CD14-positive monocyte (primary cell): Measurements from ENCODE around the gene DERL3. TPM values are rescaled to one million over a fixed set of nuclear protein-coding genes. Genes with fewer than 3 reads are reported as not detected.
A peak's percentile ranks its signal among the peaks of the same experiment; 100 is the strongest.

ENCODE experiments used
- DNase-seq, 3 donors: peaks; one replicate each; pipeline ENCODE4 v3.0.0-alpha.2; 2011 to 2022
- H2AFZ ChIP-seq: 2 replicates; pipeline ENCODE4 v1.6.0; 2012; ENCODE audit warnings: mild to moderate bottlenecking, low read depth, low read length, inconsistent platforms; ENCODE audit not compliant: insufficient read depth, poor library complexity, severe bottlenecking
- H3K27ac ChIP-seq, 2 donors: 1 replicate in 1 of 2; 2 replicates in 1 of 2; pipeline ENCODE4 v1.5.1; 2012 to 2013; ENCODE audit warnings: low read length in 2 of 2, control low read depth in 1 of 2, inconsistent platforms in 1 of 2, low read depth in 1 of 2, mild to moderate bottlenecking in 1 of 2
- H3K27me3 ChIP-seq, 2 donors: one replicate each; pipeline versions ENCODE4 v1.6.0 to v1.6.1; 2011 to 2013; ENCODE audit warnings: low read length in 2 of 2; ENCODE audit not compliant: control insufficient read depth in 2 of 2, insufficient read depth in 2 of 2
- H3K36me3 ChIP-seq, 2 donors: replicated peaks in 1 of 2; 1 replicate in 1 of 2; 2 replicates in 1 of 2; pipeline versions ENCODE4 v1.5.1 to v1.6.1; 2012 to 2013; ENCODE audit warnings: low read length in 2 of 2, control low read depth in 1 of 2, inconsistent platforms in 1 of 2, mild to moderate bottlenecking in 1 of 2; ENCODE audit not compliant: insufficient read depth in 2 of 2, control insufficient read depth in 1 of 2
- H3K4me1 ChIP-seq, 2 donors: 1 replicate in 1 of 2; 2 replicates in 1 of 2; pipeline versions ENCODE4 v1.5.1 to v1.6.1; 2012 to 2013; ENCODE audit warnings: low read length in 2 of 2, control low read depth in 1 of 2, inconsistent platforms in 1 of 2, mild to moderate bottlenecking in 1 of 2, moderate library complexity in 1 of 2; ENCODE audit not compliant: insufficient read depth in 2 of 2, control insufficient read depth in 1 of 2
- H3K4me2 ChIP-seq: replicated peaks from 2 replicates; pipeline ENCODE3; 2012; ENCODE audit warnings: low read length, moderate library complexity, mild to moderate bottlenecking; ENCODE audit not compliant: poor library complexity, severe bottlenecking; ENCODE audit errors: extremely low read depth
- H3K4me3 ChIP-seq, 3 experiments: fragments of 200-600 bp in 1 of 3; sonication (generic) in 1 of 3; replicated peaks in 1 of 3; 1 replicate in 2 of 3; 2 replicates in 1 of 3; pipeline ENCODE4 v1.5.1; 2011 to 2013; ENCODE audit warnings: low read length in 3 of 3, mild to moderate bottlenecking in 3 of 3, control low read depth in 2 of 3, low read depth in 2 of 3, inconsistent platforms in 1 of 3, moderate library complexity in 1 of 3
- H3K79me2 ChIP-seq: 2 replicates; pipeline ENCODE4 v1.6.0; 2012; ENCODE audit warnings: mild to moderate bottlenecking, control low read depth, inconsistent platforms, low read length, moderate library complexity; ENCODE audit not compliant: insufficient read depth
- H3K9ac ChIP-seq: 2 replicates; pipeline ENCODE4 v1.6.0; 2017; ENCODE audit warnings: low read length, mild to moderate bottlenecking; ENCODE audit not compliant: insufficient read depth, poor library complexity, severe bottlenecking
- H3K9me3 ChIP-seq, 2 donors: replicated peaks in 1 of 2; 1 replicate in 1 of 2; 2 replicates in 1 of 2; pipeline versions ENCODE4 v1.5.1 to v1.6.1; 2012 to 2013; ENCODE audit warnings: low read length in 2 of 2, control low read depth in 1 of 2; ENCODE audit not compliant: control insufficient read depth in 1 of 2, insufficient read depth in 1 of 2
- H4K20me1 ChIP-seq: 2 replicates; pipeline ENCODE4 v1.6.0; 2012; ENCODE audit warnings: mild to moderate bottlenecking, low read length, control low read depth, moderate library complexity; ENCODE audit not compliant: insufficient read depth
- H3K27ac Mint-ChIP-seq, 7 donors: one replicate each; pipeline ENCODE4 v1.8.0; 2020; ENCODE audit warnings: mild to moderate bottlenecking in 7 of 7, mixed read lengths in 7 of 7, moderate library complexity in 6 of 7, inconsistent platforms in 2 of 7
- H3K27me3 Mint-ChIP-seq, 3 donors: one replicate each; pipeline ENCODE4 v1.8.0; 2021 to 2022; ENCODE audit warnings: low read depth in 3 of 3, mild to moderate bottlenecking in 3 of 3, mixed read lengths in 3 of 3, moderate library complexity in 3 of 3, inconsistent platforms in 1 of 3
- H3K36me3 Mint-ChIP-seq, 2 donors: one replicate each; pipeline ENCODE4 v1.8.0; 2020; ENCODE audit warnings: mixed read lengths in 2 of 2, inconsistent platforms in 1 of 2, mild to moderate bottlenecking in 1 of 2
- H3K4me1 Mint-ChIP-seq: one replicate; pipeline ENCODE4 v1.8.0; 2020; ENCODE audit warnings: mild to moderate bottlenecking, mixed read lengths
- H3K4me3 Mint-ChIP-seq, 2 donors: one replicate each; pipeline ENCODE4 v1.8.0; 2020; ENCODE audit warnings: mild to moderate bottlenecking in 2 of 2, mixed read lengths in 2 of 2, moderate library complexity in 1 of 2
- H3K9me3 Mint-ChIP-seq, 7 donors: one replicate each; pipeline ENCODE4 v1.8.0; 2020 to 2022; ENCODE audit warnings: mixed read lengths in 7 of 7, mild to moderate bottlenecking in 6 of 7, moderate library complexity in 6 of 7, inconsistent platforms in 2 of 7
- CTCF ChIP-seq: fragments of 200-600 bp; IDR thresholded peaks from one replicate; pipeline ENCODE4 v1.8.0; 2022; ENCODE audit warnings: antibody characterized with exemption, mild to moderate bottlenecking
- WGBS: methylation state at CpG from one replicate; pipeline ENCODE4 v1.1.5; 2013; ENCODE audit warnings: missing lambda C conversion rate; ENCODE audit not compliant: insufficient coverage; 5-methylcytosine and 5-hydroxymethylcytosine counted together
- intact Hi-C, 2 donors: fragments of 100-400 bp; cut with micrococcal nuclease; formaldehyde crosslinking; loops; one replicate each; pipeline versions ENCODE4 v1.15.0 to v1.15.1; 2023
- polyA plus RNA-seq, 3 donors: library from polyadenylated mRNA; depleted of rRNA in 1 of 3; unstranded in 2 of 3; stranded (reverse) in 1 of 3; fragments of 300-500 nt in 2 of 3; fragments of >200 nt in 1 of 3; fragmentation: Illumina TruSeq in 2 of 3; gene quantifications; 1 replicate in 2 of 3; 2 replicates in 1 of 3; pipeline ENCODE4 v1.2.3, GENCODE V29; 2012 to 2021

DERL3 gene
- polyA plus RNA-seq, 3 donors: 0.23 to 0.64 (median 0.28) TPM

- H3K4me3 ChIP-seq: no peak overlapping the region
- H4K20me1 ChIP-seq: peaks cover 4% of the 10 kb centered on the region
- H3K9me3 ChIP-seq: no peaks in the 10 kb centered on the region
- H3K4me2 ChIP-seq: no peak overlapping the region
- peaks cover 87 to 99% of the 10 kb centered on the region in 2 donors for H3K36me3 Mint-ChIP-seq
- intact Hi-C loops: no loop called here
- peaks cover 0 to 2% (median 0%) of the 10 kb centered on the region in 3 donors for H3K27me3 Mint-ChIP-seq
- no peaks in the 10 kb centered on the region for H3K27me3 ChIP-seq
- no peak overlapping the region for H3K4me3 Mint-ChIP-seq
- WGBS: over 99% methylated on average over 13 of the region's 13 CpGs
- TF ChIP-seq CTCF: no peak
- H3K9ac ChIP-seq: no peak overlapping the region
- H3K36me3 ChIP-seq: peaks cover 76 to 98% of the 10 kb centered on the region in 2 donors
- H3K4me1 ChIP-seq: no peaks in the 10 kb centered on the region
- no peak overlapping the region for H3K27ac ChIP-seq
- DNase-seq: no peak
- no peak overlapping the region for H2AFZ ChIP-seq
- H3K4me1 Mint-ChIP-seq: no peaks in the 10 kb centered on the region
- peaks cover 0 to 3% (median 0%) of the 10 kb centered on the region in 7 donors for H3K9me3 Mint-ChIP-seq
- H3K27ac Mint-ChIP-seq: peak overlapping the region in 1 of 7 donors; percentile 55
- no peaks in the 10 kb centered on the region for H3K79me2 ChIP-seq
These were observed 14.1 kb downstream of the DERL3 start for GRCh38 chr22:23824476-23825245.

- Mint-ChIP-seq H3K27ac (no peak overlapping the region), H3K27me3 (peaks cover 0 to 2% (median 0%) of the 10 kb centered on the region in 3 donors), H3K4me1 (peaks cover 5% of the 10 kb centered on the region), H3K36me3 (peaks cover 82 to 99% of the 10 kb centered on the region in 2 donors), H3K9me3 (no peaks in the 10 kb centered on the region), H3K4me3 (no peak overlapping the region)
- TF ChIP-seq CTCF: no peak
- no peak overlapping the region for H3K27ac ChIP-seq
- H3K4me2 ChIP-seq: no peak overlapping the region
- DNase-seq: no peak
- H4K20me1 ChIP-seq: peaks cover 4% of the 10 kb centered on the region
- WGBS: 100% methylated on average over 12 of the region's 14 CpGs
- H3K36me3 ChIP-seq: peaks cover 73 to 98% of the 10 kb centered on the region in 2 donors
- intact Hi-C loops: no loop called here
- H3K4me3 ChIP-seq: no peak overlapping the region
- H3K27me3 ChIP-seq: no peaks in the 10 kb centered on the region
- H3K79me2 ChIP-seq: no peaks in the 10 kb centered on the region
- no peak overlapping the region for H3K9ac ChIP-seq
- H3K4me1 ChIP-seq: peaks cover under 1 to 2% of the 10 kb centered on the region in 2 donors
- no peaks in the 10 kb centered on the region for H3K9me3 ChIP-seq
- no peak overlapping the region for H2AFZ ChIP-seq
These were observed 15.4 kb downstream of the DERL3 start for GRCh38 chr22:23823331-23823791.
